HG03520 (cell line): ENCODE data around the gene HNRNPM.

Source experiments
- ATAC-seq: cut with Tn5 transposase; IDR thresholded peaks from one replicate; pipeline ENCODE4 v1.9.1; 2021; ENCODE audit warnings: mild to moderate bottlenecking, moderate library complexity; ENCODE audit not compliant: unreplicated experiment

Gene HNRNPM

GRCh38 chr19:8536282-8536681 lies 91.5 kb downstream of the HNRNPM start:
- no peak for ATAC-seq

GRCh38 chr19:8537099-8537498 lies 92.3 kb downstream of the HNRNPM start:
- no peak for ATAC-seq
